ENCODE measurements around the gene B9D2. TPM values are rescaled to one million over a fixed set of nuclear protein-coding genes. Genes with fewer than 3 reads are reported as not detected.

B9D2 gene
- total RNA-seq, 1 donor from 2014 or later, result 5.9 TPM

DNA sequence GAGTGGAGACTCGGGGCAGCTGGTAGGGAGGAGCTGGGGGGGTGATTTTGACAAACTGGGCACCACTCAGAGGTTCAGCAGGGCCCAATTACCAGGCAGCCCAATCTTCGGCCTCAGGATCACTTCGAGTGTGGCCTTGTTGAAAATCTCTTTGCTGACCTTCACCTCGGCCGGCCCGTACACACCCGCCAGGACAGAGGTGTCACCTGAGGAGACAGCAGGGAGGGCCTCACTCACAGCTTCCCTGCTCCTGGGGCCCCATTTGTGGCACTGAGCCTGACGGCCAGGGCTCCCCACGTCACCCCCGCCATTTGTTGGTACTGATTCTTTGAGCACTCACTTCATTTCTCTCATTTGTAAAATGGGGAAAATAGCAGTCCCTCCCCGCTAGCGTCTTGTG is 28.8 kb upstream of the B9D2 start:
- Histone ChIP-seq H3K27me3 (ENCODE audit: insufficient read depth, low read length) (no peaks in the 10 kb centered on the region), H3K4me1 (ENCODE audit: insufficient read depth, low read length) (peaks cover 5% of the 10 kb centered on the region), H2AFZ (ENCODE audit: low read depth, low read length) (no peak overlapping the region), H3K36me3 (ENCODE audit: insufficient read depth, low read length) (peaks cover 8% of the 10 kb centered on the region), H3K4me3 (ENCODE audit: insufficient read depth, low read depth, low read length) (no peak overlapping the region), H4K20me1 (ENCODE audit: insufficient read depth, low read length) (no peaks in the 10 kb centered on the region), H3K79me2 (ENCODE audit: insufficient read depth, low read length) (peaks cover 4% of the 10 kb centered on the region), H3K27ac (ENCODE audit: low read depth, low read length) (no peak overlapping the region), H3K4me2 (ENCODE audit: low read length) (no peak overlapping the region), H3K9ac (ENCODE audit: low read length) (no peak overlapping the region), H3K9me3 (ENCODE audit: insufficient read depth, low read depth, low read length) (no peaks in the 10 kb centered on the region)
- no peaks in the 10 kb centered on the region for H3K27me3 Mint-ChIP-seq (ENCODE audit: low read depth, unreplicated experiment)
- no peak overlapping the region for H3K4me3 Mint-ChIP-seq (ENCODE audit: unreplicated experiment)
- H3K36me3 Mint-ChIP-seq (ENCODE audit: low read depth, unreplicated experiment), result peaks cover 11% of the 10 kb centered on the region
- H3K27ac Mint-ChIP-seq (ENCODE audit: unreplicated experiment), result no peak overlapping the region
- FAIRE-seq (no peak), DNase-seq (ENCODE audit: low read depth) (no peak)
- TF ChIP-seq, protein P1, sequence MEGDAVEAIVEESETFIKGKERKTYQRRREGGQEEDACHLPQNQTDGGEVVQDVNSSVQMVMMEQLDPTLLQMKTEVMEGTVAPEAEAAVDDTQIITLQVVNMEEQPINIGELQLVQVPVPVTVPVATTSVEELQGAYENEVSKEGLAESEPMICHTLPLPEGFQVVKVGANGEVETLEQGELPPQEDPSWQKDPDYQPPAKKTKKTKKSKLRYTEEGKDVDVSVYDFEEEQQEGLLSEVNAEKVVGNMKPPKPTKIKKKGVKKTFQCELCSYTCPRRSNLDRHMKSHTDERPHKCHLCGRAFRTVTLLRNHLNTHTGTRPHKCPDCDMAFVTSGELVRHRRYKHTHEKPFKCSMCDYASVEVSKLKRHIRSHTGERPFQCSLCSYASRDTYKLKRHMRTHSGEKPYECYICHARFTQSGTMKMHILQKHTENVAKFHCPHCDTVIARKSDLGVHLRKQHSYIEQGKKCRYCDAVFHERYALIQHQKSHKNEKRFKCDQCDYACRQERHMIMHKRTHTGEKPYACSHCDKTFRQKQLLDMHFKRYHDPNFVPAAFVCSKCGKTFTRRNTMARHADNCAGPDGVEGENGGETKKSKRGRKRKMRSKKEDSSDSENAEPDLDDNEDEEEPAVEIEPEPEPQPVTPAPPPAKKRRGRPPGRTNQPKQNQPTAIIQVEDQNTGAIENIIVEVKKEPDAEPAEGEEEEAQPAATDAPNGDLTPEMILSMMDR (IDR thresholded peaks at IDR 0.05; ENCODE audit: insufficient read depth, low read depth, low read length), result no peak
- TF ChIP-seq EZH2 (IDR thresholded peaks at IDR 0.05; ENCODE audit: insufficient read depth, low read length), result no peak
- H3K9me3 Mint-ChIP-seq (ENCODE audit: unreplicated experiment), result no peaks in the 10 kb centered on the region
- H3K4me1 Mint-ChIP-seq (ENCODE audit: low read depth, unreplicated experiment), result peaks cover 10% of the 10 kb centered on the region

- no peak for TF ChIP-seq EZH2 (IDR thresholded peaks at IDR 0.05; ENCODE audit: insufficient read depth, low read length)
- TF ChIP-seq, protein P1 (IDR thresholded peaks at IDR 0.05; ENCODE audit: insufficient read depth, low read depth, low read length), result no peak
- Histone ChIP-seq H3K9me3 (ENCODE audit: insufficient read depth, low read depth, low read length) (no peaks in the 10 kb centered on the region), H3K27me3 (ENCODE audit: insufficient read depth, low read length) (no peaks in the 10 kb centered on the region), H3K79me2 (ENCODE audit: insufficient read depth, low read length) (no peaks in the 10 kb centered on the region), H3K4me2 (ENCODE audit: low read length) (no peak overlapping the region), H4K20me1 (ENCODE audit: insufficient read depth, low read length) (no peaks in the 10 kb centered on the region), H3K4me3 (ENCODE audit: insufficient read depth, low read depth, low read length) (no peak overlapping the region), H3K4me1 (ENCODE audit: insufficient read depth, low read length) (peaks cover 2% of the 10 kb centered on the region), H3K36me3 (ENCODE audit: insufficient read depth, low read length) (peaks cover 8% of the 10 kb centered on the region), H3K27ac (ENCODE audit: low read depth, low read length) (no peak overlapping the region), H2AFZ (ENCODE audit: low read depth, low read length) (no peak overlapping the region), H3K9ac (ENCODE audit: low read length) (no peak overlapping the region)
- FAIRE-seq, result no peak
- peaks cover 11% of the 10 kb centered on the region for H3K36me3 Mint-ChIP-seq (ENCODE audit: low read depth, unreplicated experiment)
- H3K4me1 Mint-ChIP-seq (ENCODE audit: low read depth, unreplicated experiment), result peaks cover 10% of the 10 kb centered on the region
- no peak for DNase-seq (ENCODE audit: low read depth)
- no peaks in the 10 kb centered on the region for H3K27me3 Mint-ChIP-seq (ENCODE audit: low read depth, unreplicated experiment)
- H3K9me3 Mint-ChIP-seq (ENCODE audit: unreplicated experiment), result no peaks in the 10 kb centered on the region
- no peak overlapping the region for H3K27ac Mint-ChIP-seq (ENCODE audit: unreplicated experiment)
- no peak overlapping the region for H3K4me3 Mint-ChIP-seq (ENCODE audit: unreplicated experiment)
Observed at GRCh38 chr19:41391618-41392017, 27.7 kb upstream of the B9D2 start.

GRCh38 chr19:41386442-41386841 is 22.5 kb upstream of the B9D2 start:
- H3K4me3 ChIP-seq (ENCODE audit: insufficient read depth, low read depth, low read length), result no peak overlapping the region
- Mint-ChIP-seq H3K9me3 (ENCODE audit: unreplicated experiment) (no peaks in the 10 kb centered on the region), H3K36me3 (ENCODE audit: low read depth, unreplicated experiment) (peaks cover 14% of the 10 kb centered on the region), H3K27me3 (ENCODE audit: low read depth, unreplicated experiment) (no peaks in the 10 kb centered on the region), H3K27ac (ENCODE audit: unreplicated experiment) (no peak overlapping the region), H3K4me1 (ENCODE audit: low read depth, unreplicated experiment) (no peaks in the 10 kb centered on the region), H3K4me3 (ENCODE audit: unreplicated experiment) (no peak overlapping the region)
- no peak overlapping the region for H3K9ac ChIP-seq (ENCODE audit: low read length)
- H3K79me2 ChIP-seq (ENCODE audit: insufficient read depth, low read length), result no peaks in the 10 kb centered on the region
- no peak overlapping the region for H3K4me2 ChIP-seq (ENCODE audit: low read length)
- no peaks in the 10 kb centered on the region for H3K4me1 ChIP-seq (ENCODE audit: insufficient read depth, low read length)
- TF ChIP-seq EZH2 (IDR thresholded peaks at IDR 0.05; ENCODE audit: insufficient read depth, low read length), result no peak
- TF ChIP-seq, protein P1 (IDR thresholded peaks at IDR 0.05; ENCODE audit: insufficient read depth, low read depth, low read length), result no peak
- no peaks in the 10 kb centered on the region for H3K9me3 ChIP-seq (ENCODE audit: insufficient read depth, low read depth, low read length)
- no peaks in the 10 kb centered on the region for H3K27me3 ChIP-seq (ENCODE audit: insufficient read depth, low read length)
- no peak overlapping the region for H3K27ac ChIP-seq (ENCODE audit: low read depth, low read length)
- peaks cover 8% of the 10 kb centered on the region for H3K36me3 ChIP-seq (ENCODE audit: insufficient read depth, low read length)
- FAIRE-seq (no peak), DNase-seq (ENCODE audit: low read depth) (no peak)
- H2AFZ ChIP-seq (ENCODE audit: low read depth, low read length), result no peak overlapping the region
- H4K20me1 ChIP-seq (ENCODE audit: insufficient read depth, low read length), result no peaks in the 10 kb centered on the region
